Peyer's patch (tissue), 4 donors: Measurements from ENCODE around the gene KCNE1.

Source experiments
- POLR2A ChIP-seq, 2 donors: fragments of 450-650 bp; IDR thresholded peaks; one replicate each; pipeline ENCODE4 v1.5.1; 2017; ENCODE audit warnings: antibody characterized with exemption in 2 of 2, mild to moderate bottlenecking in 2 of 2, moderate library complexity in 2 of 2
- TF ChIP-seq, protein P1 (sequence below), 6 experiments: fragments of 450-650 bp in 4 of 6; fragments of 200-600 bp in 2 of 6; sonication (generic) in 1 of 6; IDR thresholded peaks; one replicate each; pipeline ENCODE4 v1.5.1; 2017 to 2019; ENCODE audit warnings: antibody characterized with exemption in 6 of 6, mild to moderate bottlenecking in 3 of 6, moderate library complexity in 1 of 6

DNA sequence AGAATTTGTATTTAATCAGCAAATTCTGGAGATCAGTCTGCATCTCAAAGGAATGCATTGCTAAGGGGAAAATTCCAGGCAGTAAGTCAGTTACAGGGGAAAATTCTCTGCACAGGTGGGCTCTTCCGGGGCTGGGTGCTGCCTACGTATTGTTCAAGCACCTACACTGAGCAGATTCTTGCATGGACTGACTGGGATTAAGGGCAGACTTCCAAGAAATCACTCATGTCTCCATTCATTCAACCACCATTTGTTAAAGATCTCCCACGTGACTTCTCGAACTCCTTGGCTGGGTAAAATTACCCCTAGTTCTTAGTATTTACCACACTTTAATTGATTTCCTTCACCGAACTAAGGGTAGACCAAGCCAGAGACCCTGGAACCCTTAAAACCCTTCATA, 28.2 kb upstream of the KCNE1 start:
- TF ChIP-seq, protein P1, sequence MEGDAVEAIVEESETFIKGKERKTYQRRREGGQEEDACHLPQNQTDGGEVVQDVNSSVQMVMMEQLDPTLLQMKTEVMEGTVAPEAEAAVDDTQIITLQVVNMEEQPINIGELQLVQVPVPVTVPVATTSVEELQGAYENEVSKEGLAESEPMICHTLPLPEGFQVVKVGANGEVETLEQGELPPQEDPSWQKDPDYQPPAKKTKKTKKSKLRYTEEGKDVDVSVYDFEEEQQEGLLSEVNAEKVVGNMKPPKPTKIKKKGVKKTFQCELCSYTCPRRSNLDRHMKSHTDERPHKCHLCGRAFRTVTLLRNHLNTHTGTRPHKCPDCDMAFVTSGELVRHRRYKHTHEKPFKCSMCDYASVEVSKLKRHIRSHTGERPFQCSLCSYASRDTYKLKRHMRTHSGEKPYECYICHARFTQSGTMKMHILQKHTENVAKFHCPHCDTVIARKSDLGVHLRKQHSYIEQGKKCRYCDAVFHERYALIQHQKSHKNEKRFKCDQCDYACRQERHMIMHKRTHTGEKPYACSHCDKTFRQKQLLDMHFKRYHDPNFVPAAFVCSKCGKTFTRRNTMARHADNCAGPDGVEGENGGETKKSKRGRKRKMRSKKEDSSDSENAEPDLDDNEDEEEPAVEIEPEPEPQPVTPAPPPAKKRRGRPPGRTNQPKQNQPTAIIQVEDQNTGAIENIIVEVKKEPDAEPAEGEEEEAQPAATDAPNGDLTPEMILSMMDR (IDR thresholded peaks at IDR 0.05): no peak
- TF ChIP-seq POLR2A (IDR thresholded peaks at IDR 0.05): no peak
